ENCODE data around the gene ZNF346. TPM values are rescaled to one million over a fixed set of nuclear protein-coding genes. Genes with fewer than 3 reads are reported as not detected.

Gene ZNF346
- total and polyA plus RNA-seq, 2 of the 13 experiments (the other 11 are each of a cell fraction or from before 2014, with no cell fraction given): 8.6 to 19.4 TPM

- Histone ChIP-seq H4K20me1 (ENCODE audit: insufficient read depth, low read length) (peaks cover 12% of the 10 kb centered on the region), H2AFZ (ENCODE audit: low read length) (no peak overlapping the region), H3K9ac (ENCODE audit: insufficient read depth, low read depth, low read length) (0 out of 2 replicates have a peak overlapping the region, but pooled peaks have one; percentile 1), H3K9me3 (ENCODE audit: low read length) (no peaks in the 10 kb centered on the region), H3K79me2 (ENCODE audit: insufficient read depth, low read length) (peaks cover 32% of the 10 kb centered on the region), H3K27me3 (ENCODE audit: control insufficient read depth in 1 of 2, insufficient read depth in 2 of 2, low read length in 2 of 2) (no peaks in the 10 kb centered on the region), H3K27ac (ENCODE audit: extremely low read length, insufficient read depth, low read length) (peak overlapping the region; percentile 67), H3K4me1 (ENCODE audit: insufficient read depth, low read length) (peaks cover 100% of the 10 kb centered on the region), H3K36me3 (replicated peaks in 1 of 2; ENCODE audit: control insufficient read depth in 1 of 2, insufficient read depth in 2 of 2, low read length in 2 of 2) (peaks cover 36 to 64% of the 10 kb centered on the region in 2 experiments), H3K4me3 (replicated peaks in 1 of 3; ENCODE audit: insufficient read depth in 1 of 3, low read depth in 2 of 3, low read length in 3 of 3) (no peak overlapping the region), H3K4me2 (ENCODE audit: low read depth, low read length) (no peak overlapping the region)
- DNase-seq (ENCODE audit: low spot score): no peak
- TF ChIP-seq DRAP1 (CRISPR knock-in tag; IDR thresholded peaks at IDR 0.05): no peak
- no peak for TF ChIP-seq FOXP1 (IDR thresholded peaks at IDR 0.05)
- TF ChIP-seq FOXP1 (CRISPR knock-in tag; IDR thresholded peaks at IDR 0.05): no peak
- peak; percentile 86 for TF ChIP-seq ZNF121 (CRISPR knock-in tag; IDR thresholded peaks at IDR 0.05)
- TF ChIP-seq ZGPAT (CRISPR knock-in tag; IDR thresholded peaks at IDR 0.05): no peak
- TF ChIP-seq ZNF816 (CRISPR knock-in tag; IDR thresholded peaks at IDR 0.05; ENCODE audit: borderline replicate concordance): no peak
- no peak for TF ChIP-seq PAX8 (CRISPR knock-in tag; IDR thresholded peaks at IDR 0.05; ENCODE audit: borderline replicate concordance)
- no TSS peak for BruUV-seq (replicated peaks)
- no peak for ATAC-seq
- intact Hi-C loops (cut with micrococcal nuclease; ENCODE audit: unreplicated experiment): no loop called here
- POLR2A ChIA-PET: no interaction called here
- FAIRE-seq: no peak
- CTCF ChIA-PET (ENCODE audit: low intra/inter-chr PET ratio, low total read pairs): no interaction called here
- WGBS (ENCODE audit: low lambda C conversion rate): 92% methylated on average over 6 of the region's 6 CpGs
- in situ Hi-C loops (cut with HindIII; ENCODE audit: extremely low pct_ligation_motif_present, low pct_unique_long_range_greater_than_20kb): no loop called here
These were observed 71.3 kb downstream of the ZNF346 start for GRCh38 chr5:177093803-177094202.
